HCT116 (cell line): ENCODE measurements around the gene SLC66A3. TPM values are rescaled to one million over a fixed set of nuclear protein-coding genes. Genes with fewer than 3 reads are reported as not detected.

Experiments
- ATAC-seq: fragments of 200-7000 bp; cut with Tn5 transposase; 2 replicates; pipeline ENCODE4 v1.9.1; 2020; ENCODE audit warnings: mild to moderate bottlenecking, moderate library complexity
- BruUV-seq: library from RNA; stranded (reverse); fragments of 400-500 nt; replicated peaks from 2 replicates; lab custom pipeline; 2021; lab: Mats Ljungman, UMichigan
- CTCF ChIA-PET: fragments of 300-600 bp; sonication (Branson Sonifier 250); formaldehyde crosslinking; loops from one replicate; lab custom pipeline; 2021; ENCODE audit warnings: antibody characterized with exemption; lab: Charles Lee
- POLR2A ChIA-PET: fragments of 300-600, 350-600 bp; sonication (Branson Sonifier 250); formaldehyde crosslinking; loops from one replicate; lab custom pipeline; 2021; ENCODE audit warnings: antibody characterized with exemption; lab: Charles Lee
- RAD21 ChIA-PET, 2 experiments: fragments of 300-600 bp; sonication (Branson Sonifier 250); formaldehyde crosslinking; loops; one replicate each; lab custom pipeline; 2023; ENCODE audit warnings: low total read pairs in 2 of 2; ENCODE audit not compliant: uncharacterized antibody in 2 of 2, unreplicated experiment in 2 of 2, low non-redundant PET in 1 of 2; lab: Charles Lee
- DNase-seq: peaks from one replicate; pipeline ENCODE4 v3.0.0-alpha.2; 2010; ENCODE audit warnings: low read depth, low spot score
- H2AFZ ChIP-seq: fragments of 200-600 bp; shearing (Covaris generic), sonication (generic); 2 replicates; pipeline ENCODE4 v1.6.1; 2017; ENCODE audit warnings: low read depth, mixed run types, mixed read lengths, antibody characterized with exemption, low read length; ENCODE audit not compliant: poor library complexity, severe bottlenecking
- H3K27ac ChIP-seq: 2 replicates; pipeline ENCODE4 v1.5.1; 2012; ENCODE audit warnings: low read depth, low read length
- H3K27me3 ChIP-seq: fragments of 200-600 bp; sonication (generic); 2 replicates; pipeline ENCODE4 v1.6.1; 2016; ENCODE audit warnings: mixed run types, low read length, mixed read lengths; ENCODE audit not compliant: insufficient read depth
- H3K36me3 ChIP-seq, 2 experiments: fragments of 200-500 bp in 1 of 2; fragments of 200-600 bp in 1 of 2; sonication (Bioruptor generic) in 1 of 2; sonication (generic) in 1 of 2; 2 replicates each; pipeline versions ENCODE4 v1.5.1 to v1.6.1; 2014 to 2016; ENCODE audit warnings: low read length in 2 of 2, inconsistent platforms in 1 of 2, mixed read lengths in 1 of 2, mixed run types in 1 of 2; ENCODE audit not compliant: insufficient read depth in 2 of 2, control insufficient read depth in 1 of 2
- H3K4me1 ChIP-seq, 2 experiments: fragments of 200-600 bp in 1 of 2; sonication (generic) in 1 of 2; 2 replicates each; pipeline versions ENCODE4 v1.5.1 to v1.6.1; 2012 to 2017; ENCODE audit warnings: low read length in 2 of 2, inconsistent platforms in 1 of 2, mild to moderate bottlenecking in 1 of 2, mixed read lengths in 1 of 2, mixed run types in 1 of 2, moderate library complexity in 1 of 2; ENCODE audit not compliant: insufficient read depth in 2 of 2, control insufficient read depth in 1 of 2
- H3K4me2 ChIP-seq: fragments of 200-600 bp; sonication (generic); 2 replicates; pipeline ENCODE4 v1.6.1; 2017; ENCODE audit warnings: mixed run types, low read length, mixed read lengths
- H3K4me3 ChIP-seq, 2 experiments: fragments of 200-600 bp in 1 of 2; sonication (generic) in 1 of 2; replicated peaks in 1 of 2; 2 replicates each; pipeline ENCODE4 v1.5.1; 2011 to 2016; ENCODE audit warnings: low read length in 2 of 2, control low read depth in 1 of 2, low read depth in 1 of 2, mild to moderate bottlenecking in 1 of 2, mixed read lengths in 1 of 2, mixed run types in 1 of 2
- H3K79me2 ChIP-seq: fragments of 200-600 bp; sonication (generic); 2 replicates; pipeline ENCODE4 v1.6.1; 2017; ENCODE audit warnings: mild to moderate bottlenecking, mixed run types, low read length, moderate library complexity, mixed read lengths; ENCODE audit not compliant: insufficient read depth
- H3K9ac ChIP-seq: fragments of 200-600 bp; sonication (generic); 2 replicates; pipeline ENCODE4 v1.6.1; 2016; ENCODE audit warnings: low read length, mixed read lengths
- H3K9me2 ChIP-seq: fragments of 200-600 bp; sonication (generic), shearing (Covaris generic); 2 replicates; pipeline ENCODE4 v1.6.1; 2017; ENCODE audit warnings: mixed run types, mild to moderate bottlenecking, moderate library complexity; ENCODE audit not compliant: insufficient read depth
- H3K9me3 ChIP-seq, 2 experiments: fragments of 200-500 bp in 1 of 2; fragments of 200-600 bp in 1 of 2; sonication (Bioruptor generic) in 1 of 2; sonication (generic) in 1 of 2; 2 replicates each; pipeline ENCODE4 v1.6.1; 2014 to 2017; ENCODE audit warnings: low read length in 2 of 2, mixed read lengths in 2 of 2, inconsistent platforms in 1 of 2, low read depth in 1 of 2, mild to moderate bottlenecking in 1 of 2, mixed run types in 1 of 2, moderate library complexity in 1 of 2; ENCODE audit not compliant: control insufficient read depth in 1 of 2, insufficient read depth in 1 of 2
- H4K20me1 ChIP-seq: fragments of 200-600 bp; sonication (generic), shearing (Covaris generic); 2 replicates; pipeline ENCODE4 v1.6.1; 2017; ENCODE audit warnings: mixed run types, mild to moderate bottlenecking, moderate library complexity; ENCODE audit not compliant: insufficient read depth
- ATF3 ChIP-seq: IDR thresholded peaks from 2 replicates; pipeline ENCODE4 v1.6.1; 2012
- CBX3 ChIP-seq: IDR thresholded peaks from 2 replicates; pipeline ENCODE4 v1.6.1; 2012; ENCODE audit warnings: low read depth
- CTCF ChIP-seq, 3 experiments: fragments of 200-600 bp in 1 of 3; sonication (generic) in 1 of 3; IDR thresholded peaks in 2 of 3; conservative IDR thresholded peaks in 1 of 3; 2 replicates each; pipeline ENCODE4 v1.5.1; 2012 to 2017; ENCODE audit warnings: low read depth in 2 of 3, low read length in 2 of 3, antibody characterized with exemption in 1 of 3, borderline replicate concordance in 1 of 3, control low read depth in 1 of 3, mild to moderate bottlenecking in 1 of 3, mixed read lengths in 1 of 3, mixed run types in 1 of 3, moderate library complexity in 1 of 3; ENCODE audit not compliant: insufficient read depth in 1 of 3
- ELF1 ChIP-seq: IDR thresholded peaks from 2 replicates; pipeline ENCODE4 v1.6.1; 2012; ENCODE audit warnings: low read depth, borderline replicate concordance
- EZH2 ChIP-seq: fragments of 200-600 bp; sonication (generic); IDR thresholded peaks from 2 replicates; pipeline ENCODE4 v1.6.1; 2017; ENCODE audit warnings: antibody characterized with exemption, mixed run types
- EZH2phosphoT487 ChIP-seq: fragments of 200-600 bp; IDR thresholded peaks from 2 replicates; pipeline ENCODE4 v1.6.1; 2018; ENCODE audit warnings: antibody characterized with exemption, borderline replicate concordance
- POLR2A ChIP-seq: IDR thresholded peaks from 2 replicates; pipeline ENCODE4 v1.7.0; 2011; ENCODE audit warnings: borderline replicate concordance; ENCODE audit not compliant: insufficient read depth, insufficient read length; ENCODE audit errors: extremely low read depth
- RAD21 ChIP-seq: IDR thresholded peaks from 2 replicates; pipeline ENCODE4 v1.6.1; 2012; ENCODE audit warnings: low read depth, mild to moderate bottlenecking
- REST ChIP-seq: IDR thresholded peaks from 2 replicates; pipeline ENCODE4 v1.6.1; 2012; ENCODE audit warnings: low read depth
- SIN3A ChIP-seq: IDR thresholded peaks from 2 replicates; pipeline ENCODE4 v1.6.1; 2012; ENCODE audit warnings: low read depth
- SP1 ChIP-seq: IDR thresholded peaks from 2 replicates; pipeline ENCODE4 v1.6.1; 2012; ENCODE audit warnings: low read depth
- YY1 ChIP-seq: IDR thresholded peaks from 2 replicates; pipeline ENCODE4 v1.6.1; 2011; ENCODE audit warnings: low read length, low read depth, moderate library complexity, mild to moderate bottlenecking; ENCODE audit not compliant: insufficient replicate concordance; ENCODE audit errors: extremely low read depth
- ZFX ChIP-seq: fragments of 450-650 bp; IDR thresholded peaks from 2 replicates; pipeline ENCODE4 v1.6.1; 2017
- ZNF274 ChIP-seq: fragments of 200-500 bp; sonication (Bioruptor generic); IDR thresholded peaks from 2 replicates; pipeline ENCODE4 v1.6.1; 2014; ENCODE audit warnings: mild to moderate bottlenecking, low read depth, low read length, inconsistent platforms
- intact Hi-C: fragments of 100-400 bp; cut with micrococcal nuclease; formaldehyde crosslinking; loops from 2 replicates; pipeline ENCODE4 v1.10.0; 2022
- total RNA-seq: library from RNA; stranded (reverse); gene quantifications from one replicate; pipeline ENCODE4 v1.2.1, GENCODE V29; 2021; ENCODE audit not compliant: unreplicated experiment

Gene SLC66A3
- total RNA-seq, 1 experiment from 2014 or later = 15.9 TPM

GRCh38 chr2:11133936-11134320 lies 21.3 kb upstream of the SLC66A3 start:
- H3K4me1 ChIP-seq = peaks cover 9 to 34% of the 10 kb centered on the region in 2 experiments
- H3K36me3 ChIP-seq = no peaks in the 10 kb centered on the region
- CTCF ChIA-PET = interaction anchor here (1.0 to 5.3 kb wide), 2 partner anchors 16 to 449 kb away, joined by 3 to 102 read pairs; no protein-coding TSS in a partner anchor
- TF ChIP-seq ELF1 (no peak), ZFX (no peak), EZH2 (no peak), ZNF274 (no peak), ATF3 (no peak), SP1 (no peak), EZH2phosphoT487 (no peak), CBX3 (no peak), SIN3A (no peak), YY1 (no peak), POLR2A (no peak), CTCF (IDR thresholded peaks at IDR 0.05 in 2 of 3, conservative IDR thresholded peaks at IDR 0.05 in 1 of 3; ENCODE audit: borderline replicate concordance in 1 of 3, insufficient read depth in 1 of 3, low read depth in 2 of 3, low read length in 2 of 3) (no peak), RAD21 (no peak), REST (no peak)
- H3K9ac ChIP-seq = no peak overlapping the region
- H3K4me2 ChIP-seq = no peak overlapping the region
- H2AFZ ChIP-seq = no peak overlapping the region
- RAD21 ChIA-PET = no interaction called here
- POLR2A ChIA-PET = interaction anchor here (1.6 to 1.7 kb wide), 2 partner anchors 9 to 21 kb away, joined by 4 to 9 read pairs; partner anchors contain the start of gene SLC66A3
- no peaks in the 10 kb centered on the region for H3K9me3 ChIP-seq
- H3K79me2 ChIP-seq = no peaks in the 10 kb centered on the region
- no peaks in the 10 kb centered on the region for H3K9me2 ChIP-seq
- intact Hi-C loops = loop anchor here (2.0 to 5.0 kb wide), 4 partner anchors 211 to 645 kb away; partner anchors contain the start of genes E2F6 and ROCK2
- no peak for DNase-seq
- H4K20me1 ChIP-seq = no peaks in the 10 kb centered on the region
- ATAC-seq = no peak
- H3K27ac ChIP-seq = no peak overlapping the region
- H3K27me3 ChIP-seq = no peaks in the 10 kb centered on the region
- H3K4me3 ChIP-seq = no peak overlapping the region
- no TSS peak for BruUV-seq
